ENCODE data around the gene AQP10.
"Not testable (repeated sequence)": the region's sequence is repeated elsewhere in the genome, so short reads cannot be mapped to it uniquely, and the experiment has no call there.

AQP10 gene

GRCh38 chr1:154313066-154313356, 7.9 kb upstream of the AQP10 start:
- no peak for TF ChIP-seq CTCF (IDR thresholded peaks at IDR 0.05; ENCODE audit: control insufficient read depth, extremely low read depth, insufficient read depth)
- DNase-seq (ENCODE audit: low read depth) = no peak
- no peak overlapping the region for H3K4me3 ChIP-seq (ENCODE audit: low read depth, low read length)

- not testable (repeated sequence) for DNase-seq (ENCODE audit: low read depth); H3K4me3 ChIP-seq (ENCODE audit: low read depth, low read length)
Measured at GRCh38 chr1:154314226-154314625, 6.7 kb upstream of the AQP10 start.

GRCh38 chr1:154316704-154317103, 4.2 kb upstream of the AQP10 start:
- no peak for TF ChIP-seq CTCF (IDR thresholded peaks at IDR 0.05; ENCODE audit: control insufficient read depth, extremely low read depth, insufficient read depth)

GRCh38 chr1:154318386-154318785, 2.5 kb upstream of the AQP10 start:
- DNase-seq (ENCODE audit: low read depth) = no peak
- no peak overlapping the region for H3K4me3 ChIP-seq (ENCODE audit: low read depth, low read length)
- TF ChIP-seq CTCF (IDR thresholded peaks at IDR 0.05; ENCODE audit: control insufficient read depth, extremely low read depth, insufficient read depth) = no peak

More at GRCh38 chr1:154316704-154317103, 4.2 kb upstream of the AQP10 start:
- H3K4me3 ChIP-seq (ENCODE audit: low read depth, low read length) = no peak overlapping the region
- DNase-seq (ENCODE audit: low read depth) = no peak

GRCh38 chr1:154321609-154321934, 679 bp downstream of the AQP10 start:
- H3K4me3 ChIP-seq (ENCODE audit: low read depth, low read length); DNase-seq (ENCODE audit: low read depth): not testable (repeated sequence)

GRCh38 chr1:154323493-154323892, 2.6 kb downstream of the AQP10 start:
- DNase-seq (ENCODE audit: low read depth) = no peak
- no peak for TF ChIP-seq CTCF (IDR thresholded peaks at IDR 0.05; ENCODE audit: control insufficient read depth, extremely low read depth, insufficient read depth)
- no peak overlapping the region for H3K4me3 ChIP-seq (ENCODE audit: low read depth, low read length)

- no peak for TF ChIP-seq CTCF (IDR thresholded peaks at IDR 0.05; ENCODE audit: control insufficient read depth, extremely low read depth, insufficient read depth)
- no peak overlapping the region for H3K4me3 ChIP-seq (ENCODE audit: low read depth, low read length)
- DNase-seq (ENCODE audit: low read depth) = no peak
Measured at GRCh38 chr1:154324241-154324640, 3.3 kb downstream of the AQP10 start.

- peak; percentile 86 for TF ChIP-seq CTCF (IDR thresholded peaks at IDR 0.05; ENCODE audit: control insufficient read depth, extremely low read depth, insufficient read depth)
- no peak for DNase-seq (ENCODE audit: low read depth)
- peak within 1 kb of the TSS; percentile 52 for H3K4me3 ChIP-seq (ENCODE audit: low read depth, low read length)
Measured at GRCh38 chr1:154324669-154325582, 4.0 kb downstream of the AQP10 start, which contains the start of gene ATP8B2. Gene ATP8B2, plus strand, starts transcription at chr1:154325525. Its CDS starts 2,617 bp downstream, at chr1:154328142.

Measured in LNCaP clone FGC (cell line).